COR-L47 (cell line): ENCODE results near the gene PEPD.
A peak's percentile ranks its signal among the peaks of the same experiment; 100 is the strongest.

ENCODE experiments used
- DNase-seq: peaks from one replicate; lab custom pipeline; 2025; lab: John Stamatoyannopoulos, UW

PEPD gene

GRCh38 chr19:33381101-33381500 lies 140.5 kb downstream of the PEPD start:
- DNase-seq = no peak

GRCh38 chr19:33379151-33379829 lies 142.3 kb downstream of the PEPD start:
- DNase-seq = no peak

DNA sequence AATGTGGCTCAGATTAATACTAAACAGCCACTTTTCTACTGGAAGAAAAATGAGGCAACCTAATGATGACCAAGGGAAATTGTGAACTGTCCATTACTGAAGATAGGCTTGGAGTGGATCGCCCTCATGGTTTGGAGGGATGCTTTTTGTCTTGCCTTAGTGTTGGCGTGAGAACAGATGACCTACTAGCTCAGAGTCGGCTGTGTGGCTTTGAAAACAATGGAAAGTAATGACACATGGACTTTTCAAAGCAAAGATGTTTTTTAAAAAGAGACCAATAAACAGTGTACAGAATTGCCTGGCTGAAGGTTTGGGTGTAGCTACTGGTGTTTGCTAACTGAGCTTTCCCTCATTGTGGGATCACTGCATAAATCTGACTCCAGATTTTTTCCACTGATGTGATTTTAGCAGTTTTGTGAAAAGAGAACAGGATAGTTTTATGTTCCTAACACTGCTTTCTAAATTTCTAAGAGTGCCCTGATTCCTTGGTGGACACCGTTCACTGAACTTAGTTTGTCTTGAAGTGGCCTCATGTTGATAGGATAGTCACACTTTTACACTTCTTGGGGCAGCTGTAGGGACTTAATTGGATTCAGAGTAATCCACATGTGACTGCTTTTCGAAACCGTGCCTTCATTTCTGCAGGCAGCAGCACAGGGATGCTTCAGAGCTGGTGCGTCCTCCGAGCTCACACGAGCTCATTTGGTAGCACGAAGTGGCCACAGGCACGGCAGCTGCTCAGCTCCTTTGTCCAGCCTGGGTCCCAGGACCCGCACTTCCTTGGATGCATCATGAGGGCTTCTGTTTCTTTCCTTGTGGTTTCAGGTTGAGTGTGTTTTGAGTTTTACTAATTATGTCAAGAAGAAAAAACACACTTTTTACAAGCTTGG lies 143.8 kb downstream of the PEPD start:
- no peak for DNase-seq

- DNase-seq = no peak
Measured at GRCh38 chr19:33376941-33377557, 144.5 kb downstream of the PEPD start.

GRCh38 chr19:33376423-33376822 lies 145.2 kb downstream of the PEPD start:
- DNase-seq = no peak

DNA sequence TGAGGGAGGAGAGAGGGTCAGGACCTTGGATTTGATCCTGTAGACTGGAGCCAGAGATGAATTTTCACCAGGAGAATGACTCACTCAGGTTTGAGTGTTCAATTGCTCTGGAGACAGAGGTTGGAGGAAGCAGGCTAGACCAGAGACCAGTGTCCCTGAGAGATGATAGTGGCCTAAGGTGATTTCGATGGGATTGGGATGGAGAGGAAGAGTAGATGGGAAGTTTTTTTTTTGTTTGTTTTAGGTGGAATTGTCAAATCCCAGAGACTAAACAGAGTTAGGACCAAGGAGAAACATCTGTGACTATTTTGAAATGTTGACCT lies 145.8 kb downstream of the PEPD start:
- no peak for DNase-seq

GRCh38 chr19:33375156-33375836 lies 146.3 kb downstream of the PEPD start:
- DNase-seq = no peak

GRCh38 chr19:33374236-33374714 lies 147.3 kb downstream of the PEPD start:
- DNase-seq = peak; percentile 13

- peak; percentile 80 for DNase-seq
Measured at GRCh38 chr19:33373453-33374235, 147.9 kb downstream of the PEPD start, which contains the start of gene CEBPG. CEBPG (plus strand) TSS chr19:33373709; CDS start chr19:33379240, 5,531 bp downstream.

DNA sequence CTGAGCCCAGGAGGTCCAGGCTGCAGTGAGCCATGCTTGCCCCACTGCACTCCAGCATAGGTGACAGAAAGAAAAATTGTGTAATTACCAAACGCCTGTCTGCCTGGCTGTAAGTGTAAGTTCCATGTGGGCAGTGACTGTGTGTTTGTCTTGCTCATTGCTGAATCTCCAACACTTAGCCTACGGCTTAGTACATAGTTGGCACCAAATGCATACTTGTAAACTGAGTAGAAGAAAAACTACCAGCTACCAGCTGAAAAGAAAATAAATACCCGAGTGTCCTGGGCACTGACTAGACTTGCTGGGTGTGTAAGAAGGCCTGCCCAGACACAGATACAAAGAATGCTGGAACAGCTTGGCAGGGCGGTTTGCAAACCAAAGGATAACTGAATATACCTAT lies 150.8 kb downstream of the PEPD start:
- no peak for DNase-seq

- DNase-seq = no peak
Measured at GRCh38 chr19:33368074-33368864, 153.3 kb downstream of the PEPD start.

GRCh38 chr19:33366897-33367296 lies 154.7 kb downstream of the PEPD start:
- DNase-seq = no peak

DNA sequence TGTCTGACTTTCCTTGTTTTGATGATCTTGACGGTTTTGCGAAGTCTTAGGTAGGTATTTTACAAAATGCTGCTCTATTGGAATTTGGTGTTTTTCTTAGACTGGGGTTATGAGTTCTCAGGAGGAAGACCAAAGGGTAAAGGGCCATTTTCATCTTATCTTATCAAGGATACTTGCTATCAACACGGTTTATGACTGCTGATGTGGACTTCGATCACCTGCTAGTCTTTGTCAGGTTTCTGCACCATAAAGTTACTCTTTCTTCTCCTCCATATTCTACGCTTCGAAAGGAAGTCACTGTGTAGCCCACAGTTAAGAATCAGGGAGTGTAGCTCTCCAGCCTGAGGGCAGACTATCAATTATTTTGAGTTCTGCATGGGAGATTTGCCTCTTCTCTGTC lies 155.5 kb downstream of the PEPD start:
- no peak for DNase-seq

DNA sequence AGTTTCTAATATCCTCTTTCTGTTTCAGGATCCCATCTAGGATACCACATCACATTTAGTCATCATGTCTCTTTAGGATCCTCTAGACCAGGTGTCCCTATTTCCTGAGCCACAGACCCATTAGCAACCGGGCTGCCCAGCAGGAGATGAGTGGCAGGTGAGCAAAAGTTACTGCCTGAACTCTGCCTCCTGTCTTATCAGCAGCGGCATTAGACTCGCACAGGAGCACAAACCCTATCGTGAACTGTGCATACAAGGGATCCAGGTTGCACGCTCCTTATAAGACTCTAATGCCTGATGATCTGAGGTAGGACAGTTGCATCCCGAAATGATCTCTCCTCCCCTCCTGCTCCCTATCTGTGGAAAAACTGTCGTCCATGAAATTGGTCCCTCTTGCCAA lies 155.9 kb downstream of the PEPD start:
- DNase-seq = no peak

- DNase-seq = no peak
Measured at GRCh38 chr19:33363476-33363875, 158.1 kb downstream of the PEPD start.

- DNase-seq = no peak
Measured at GRCh38 chr19:33362508-33363228, 158.9 kb downstream of the PEPD start.

DNA sequence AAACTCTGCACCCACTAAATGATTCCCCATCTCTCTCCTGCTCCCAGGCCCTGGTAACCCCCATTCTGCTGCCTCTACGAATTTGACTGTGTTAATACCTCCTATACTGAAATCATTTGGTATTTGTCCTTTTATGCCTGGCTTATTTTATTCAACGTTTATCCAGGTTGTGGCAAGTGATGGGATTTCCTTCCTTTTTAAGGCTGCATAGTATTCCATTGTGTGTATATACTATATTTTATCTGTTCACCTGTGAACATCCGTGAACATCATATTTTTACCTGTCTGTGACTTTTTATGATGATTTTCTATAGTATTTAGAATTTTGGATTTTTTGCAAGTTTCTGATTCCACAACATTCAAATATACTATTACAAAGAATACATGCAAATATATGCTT lies 162.0 kb downstream of the PEPD start:
- DNase-seq = no peak

DNA sequence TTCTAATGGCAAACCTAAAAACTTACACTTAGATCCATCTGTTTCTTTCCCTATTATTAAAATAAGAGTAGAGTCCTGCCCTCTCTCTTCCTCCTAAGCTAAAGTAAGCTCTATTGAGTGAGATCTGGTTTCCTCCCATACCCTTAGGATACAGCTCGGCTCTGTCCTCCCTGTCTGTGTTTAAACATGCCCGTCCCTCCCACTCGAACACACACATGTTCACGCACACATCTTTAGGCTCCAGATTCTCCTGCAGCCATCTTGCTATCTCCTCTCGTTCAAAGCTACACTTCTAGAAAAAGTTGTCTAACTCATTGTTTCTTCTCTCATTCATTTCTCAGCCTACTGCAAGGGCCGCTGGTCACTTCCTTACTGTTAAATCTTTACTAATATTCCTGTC lies 163.2 kb downstream of the PEPD start:
- no peak for DNase-seq

DNA sequence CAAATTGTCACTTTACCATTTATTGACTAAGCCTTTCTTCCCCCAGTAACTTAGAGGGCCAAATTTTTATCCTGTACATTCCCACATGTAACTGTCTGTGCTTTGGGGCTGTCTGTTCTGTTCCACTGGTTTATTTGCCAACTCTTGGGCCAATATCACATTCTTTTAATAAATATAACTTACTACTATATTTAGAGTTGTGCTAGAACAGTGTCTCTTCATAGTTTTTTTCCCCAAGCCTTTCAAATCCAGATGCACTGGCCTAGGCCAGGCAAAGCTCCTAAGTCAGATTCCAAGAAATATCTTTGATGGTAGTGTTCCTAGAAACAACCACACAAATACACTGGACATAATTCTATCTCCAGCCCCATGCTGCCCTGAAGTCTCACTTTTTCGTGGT lies 164.0 kb downstream of the PEPD start:
- no peak for DNase-seq

GRCh38 chr19:33355535-33355934 lies 166.1 kb downstream of the PEPD start:
- no peak for DNase-seq
